Prostate gland (tissue), 2 donors: ENCODE measurements around the gene TPRN.

Experiments
- CTCF ChIP-seq, 4 experiments: fragments of 200-600 bp in 2 of 4; fragments of 450-650 bp in 2 of 4; sonication (generic) in 2 of 4; IDR thresholded peaks; 1 replicate in 3 of 4; 2 replicates in 1 of 4; pipeline ENCODE4 v1.5.1; 2016 to 2019; ENCODE audit warnings: antibody characterized with exemption in 4 of 4, mild to moderate bottlenecking in 2 of 4, moderate library complexity in 2 of 4
- POLR2AphosphoS5 ChIP-seq: sonication (generic); formaldehyde crosslinking; IDR thresholded peaks from one replicate; pipeline ENCODE4 v1.6.1; 2017; ENCODE audit warnings: antibody characterized with exemption

- TF ChIP-seq CTCF (IDR thresholded peaks at IDR 0.05): no peak
- TF ChIP-seq POLR2AphosphoS5: no peak
Measured at GRCh38 chr9:137180491-137180890, 20.1 kb downstream of the TPRN start.
